IPS-18a (cell line): ENCODE measurements around the gene SH3PXD2A.

Experiments used
- H3K27ac ChIP-seq: one replicate; pipeline ENCODE4 v1.5.1; 2013; ENCODE audit warnings: low read length
- H3K27me3 ChIP-seq: one replicate; pipeline ENCODE4 v1.6.1; 2013; ENCODE audit warnings: mild to moderate bottlenecking, low read length; ENCODE audit not compliant: control insufficient read depth, insufficient read depth
- H3K36me3 ChIP-seq: one replicate; pipeline ENCODE4 v1.6.1; 2013; ENCODE audit warnings: low read depth, low read length; ENCODE audit not compliant: control insufficient read depth
- H3K4me1 ChIP-seq: one replicate; pipeline ENCODE4 v1.6.1; 2013; ENCODE audit warnings: low read depth, low read length; ENCODE audit not compliant: control insufficient read depth
- H3K4me3 ChIP-seq: one replicate; pipeline ENCODE4 v1.5.1; 2013; ENCODE audit warnings: low read length
- H3K9ac ChIP-seq: one replicate; pipeline ENCODE4 v1.6.1; 2013; ENCODE audit warnings: mild to moderate bottlenecking, low read length, moderate library complexity
- H3K9me3 ChIP-seq: one replicate; pipeline ENCODE4 v1.6.1; 2013; ENCODE audit warnings: low read depth, low read length; ENCODE audit not compliant: control insufficient read depth

SH3PXD2A gene

GRCh38 chr10:103792547-103792946 is 62.8 kb downstream of the SH3PXD2A start:
- Histone ChIP-seq H3K27ac (no peak overlapping the region), H3K27me3 (no peaks in the 10 kb centered on the region), H3K4me1 (no peaks in the 10 kb centered on the region), H3K4me3 (no peak overlapping the region), H3K36me3 (no peaks in the 10 kb centered on the region), H3K9me3 (no peaks in the 10 kb centered on the region), H3K9ac (no peak overlapping the region)

- Histone ChIP-seq H3K4me3 (no peak overlapping the region), H3K36me3 (no peaks in the 10 kb centered on the region), H3K9ac (no peak overlapping the region), H3K27ac (no peak overlapping the region), H3K4me1 (no peaks in the 10 kb centered on the region), H3K27me3 (no peaks in the 10 kb centered on the region), H3K9me3 (no peaks in the 10 kb centered on the region)
These were observed 63.5 kb downstream of the SH3PXD2A start for GRCh38 chr10:103791858-103792257.

GRCh38 chr10:103791291-103791690 is 64.1 kb downstream of the SH3PXD2A start:
- H3K4me1 ChIP-seq = no peaks in the 10 kb centered on the region
- no peaks in the 10 kb centered on the region for H3K9me3 ChIP-seq
- H3K27ac ChIP-seq = no peak overlapping the region
- no peak overlapping the region for H3K9ac ChIP-seq
- H3K36me3 ChIP-seq = no peaks in the 10 kb centered on the region
- H3K27me3 ChIP-seq = no peaks in the 10 kb centered on the region
- no peak overlapping the region for H3K4me3 ChIP-seq

GRCh38 chr10:103790580-103790979 is 64.8 kb downstream of the SH3PXD2A start:
- Histone ChIP-seq H3K4me3 (no peak overlapping the region), H3K36me3 (no peaks in the 10 kb centered on the region), H3K9ac (no peak overlapping the region), H3K27me3 (no peaks in the 10 kb centered on the region), H3K27ac (no peak overlapping the region), H3K4me1 (no peaks in the 10 kb centered on the region), H3K9me3 (no peaks in the 10 kb centered on the region)

GRCh38 chr10:103789771-103790201 is 65.6 kb downstream of the SH3PXD2A start:
- Histone ChIP-seq H3K9ac (no peak overlapping the region), H3K9me3 (no peaks in the 10 kb centered on the region), H3K4me1 (no peaks in the 10 kb centered on the region), H3K4me3 (no peak overlapping the region), H3K27me3 (no peaks in the 10 kb centered on the region), H3K36me3 (no peaks in the 10 kb centered on the region), H3K27ac (no peak overlapping the region)

- Histone ChIP-seq H3K9me3 (no peaks in the 10 kb centered on the region), H3K27ac (no peak overlapping the region), H3K4me3 (no peak overlapping the region), H3K9ac (no peak overlapping the region), H3K4me1 (no peaks in the 10 kb centered on the region), H3K36me3 (no peaks in the 10 kb centered on the region), H3K27me3 (no peaks in the 10 kb centered on the region)
These were observed 66.2 kb downstream of the SH3PXD2A start for GRCh38 chr10:103789161-103789560.

- Histone ChIP-seq H3K9me3 (no peaks in the 10 kb centered on the region), H3K4me1 (no peaks in the 10 kb centered on the region), H3K36me3 (no peaks in the 10 kb centered on the region), H3K9ac (no peak overlapping the region), H3K27ac (no peak overlapping the region), H3K4me3 (no peak overlapping the region), H3K27me3 (no peaks in the 10 kb centered on the region)
These were observed 68.0 kb downstream of the SH3PXD2A start for GRCh38 chr10:103787331-103787730.

GRCh38 chr10:103786020-103786419 is 69.4 kb downstream of the SH3PXD2A start:
- Histone ChIP-seq H3K4me1 (no peaks in the 10 kb centered on the region), H3K4me3 (no peak overlapping the region), H3K27ac (no peak overlapping the region), H3K27me3 (no peaks in the 10 kb centered on the region), H3K9me3 (no peaks in the 10 kb centered on the region), H3K9ac (no peak overlapping the region), H3K36me3 (no peaks in the 10 kb centered on the region)

- no peaks in the 10 kb centered on the region for H3K27me3 ChIP-seq
- no peak overlapping the region for H3K4me3 ChIP-seq
- H3K4me1 ChIP-seq = no peaks in the 10 kb centered on the region
- no peaks in the 10 kb centered on the region for H3K9me3 ChIP-seq
- no peaks in the 10 kb centered on the region for H3K36me3 ChIP-seq
- H3K9ac ChIP-seq = no peak overlapping the region
- no peak overlapping the region for H3K27ac ChIP-seq
These were observed 70.5 kb downstream of the SH3PXD2A start for GRCh38 chr10:103784723-103785418.

GRCh38 chr10:103784089-103784488 is 71.3 kb downstream of the SH3PXD2A start:
- Histone ChIP-seq H3K27ac (no peak overlapping the region), H3K9me3 (no peaks in the 10 kb centered on the region), H3K36me3 (no peaks in the 10 kb centered on the region), H3K9ac (no peak overlapping the region), H3K4me3 (no peak overlapping the region), H3K4me1 (no peaks in the 10 kb centered on the region), H3K27me3 (no peaks in the 10 kb centered on the region)

DNA sequence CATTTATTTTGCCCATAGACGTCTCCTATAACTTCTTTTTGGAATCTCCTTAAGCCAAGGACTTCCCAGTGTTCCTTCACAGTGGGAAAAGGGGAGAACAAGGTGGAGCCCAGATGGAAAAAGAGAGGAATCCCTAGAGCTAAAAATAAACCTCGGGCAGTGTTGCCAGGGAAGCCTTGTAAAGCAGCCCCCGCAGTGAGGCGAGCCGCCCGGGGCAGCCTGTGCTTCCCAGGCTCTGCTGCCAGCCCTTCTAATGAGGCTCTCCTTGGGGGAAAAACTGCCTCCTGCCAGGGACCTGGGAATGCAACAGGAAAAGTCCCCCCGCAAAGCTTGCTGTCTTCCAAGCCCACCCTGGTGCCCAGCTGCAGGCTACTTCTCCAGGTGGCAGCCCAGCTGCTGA is 71.7 kb downstream of the SH3PXD2A start:
- Histone ChIP-seq H3K4me3 (no peak overlapping the region), H3K27ac (no peak overlapping the region), H3K27me3 (no peaks in the 10 kb centered on the region), H3K9ac (no peak overlapping the region), H3K4me1 (no peaks in the 10 kb centered on the region), H3K9me3 (no peaks in the 10 kb centered on the region), H3K36me3 (no peaks in the 10 kb centered on the region)

DNA sequence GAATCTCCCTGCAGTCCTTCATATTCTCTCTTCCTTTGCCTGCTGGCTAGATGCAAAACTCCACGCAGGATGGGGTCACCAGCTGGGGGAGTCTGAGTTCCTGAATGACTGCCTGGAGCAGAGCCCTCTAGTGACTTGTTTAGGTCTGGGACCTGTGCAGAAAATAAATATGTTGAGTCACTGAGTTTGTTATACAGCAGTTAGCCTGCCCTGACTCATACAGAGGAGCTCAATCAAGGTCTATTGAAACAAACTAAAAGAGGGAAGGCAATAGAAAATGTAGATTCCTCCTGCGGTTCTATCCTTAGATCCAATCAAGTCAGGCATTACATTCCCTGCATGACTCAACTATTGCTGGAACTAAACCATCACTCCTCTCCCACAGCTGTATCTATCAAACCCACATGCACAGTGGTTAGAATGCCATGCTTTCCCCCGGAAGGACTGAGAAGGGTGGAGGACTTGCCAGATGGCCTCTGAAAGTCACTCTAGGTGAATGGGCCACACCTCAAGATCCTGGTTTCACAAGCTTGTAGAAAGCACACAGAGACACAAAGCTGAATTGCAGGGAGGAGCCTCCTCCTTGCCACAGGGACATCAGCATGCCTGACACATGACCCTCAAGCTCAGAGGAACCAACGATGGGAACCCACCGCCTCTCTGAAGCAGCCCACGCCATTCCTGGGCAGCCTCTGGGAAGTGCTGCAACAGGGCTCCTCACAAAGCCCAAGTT is 73.9 kb downstream of the SH3PXD2A start:
- Histone ChIP-seq H3K27ac (no peak overlapping the region), H3K4me1 (no peaks in the 10 kb centered on the region), H3K9ac (no peak overlapping the region), H3K4me3 (no peak overlapping the region), H3K9me3 (no peaks in the 10 kb centered on the region), H3K36me3 (no peaks in the 10 kb centered on the region), H3K27me3 (no peaks in the 10 kb centered on the region)
